Measurements from ENCODE around the gene RCOR1. TPM values are rescaled to one million over a fixed set of nuclear protein-coding genes. Genes with fewer than 3 reads are reported as not detected.
A peak's percentile ranks its signal among the peaks of the same experiment; 100 is the strongest.

Gene RCOR1
- total and polyA plus RNA-seq, 5 donors from 2014 or later = 0.40 to 28.1 (median 0.51) TPM

DNA sequence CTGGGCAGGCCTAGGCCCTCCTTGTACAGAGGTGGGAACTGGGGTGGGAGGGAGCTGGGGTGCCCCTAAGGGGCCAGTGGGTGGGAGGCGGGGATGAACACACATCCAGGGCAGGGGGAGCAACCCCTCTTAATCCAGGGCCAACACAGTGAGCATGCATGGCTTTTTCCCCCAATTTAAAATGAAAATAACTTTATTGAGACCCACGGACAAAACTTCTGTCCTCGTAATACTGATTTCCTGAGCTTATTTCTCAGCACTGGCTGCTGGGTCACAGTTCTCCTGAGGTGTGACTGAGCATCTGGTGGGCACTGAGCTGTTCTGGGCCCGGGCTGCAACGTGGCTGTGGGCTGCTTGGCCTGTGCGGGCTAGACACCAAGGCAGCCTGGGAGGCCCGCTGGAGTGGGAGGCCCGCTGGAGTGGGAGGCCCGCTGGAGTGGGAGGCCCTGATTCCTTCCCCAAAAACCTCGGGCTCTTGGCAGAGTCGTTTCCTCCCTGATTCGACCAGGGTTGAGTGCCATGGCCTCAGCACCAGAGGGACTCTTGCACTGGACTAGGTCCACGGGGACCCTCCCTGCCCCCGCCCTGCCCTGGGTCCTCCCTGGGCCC is 159.9 kb downstream of the RCOR1 start:
- Histone ChIP-seq H3K27ac (ENCODE audit: insufficient read depth, low read length, poor library complexity, severe bottlenecking) (no peak overlapping the region), H3K9me3 (ENCODE audit: control insufficient read depth in 2 of 2, low read length in 2 of 2) (no peaks in the 10 kb centered on the region), H3K4me3 (ENCODE audit: low read depth, low read length) (no peak overlapping the region), H3K36me3 (ENCODE audit: control insufficient read depth, insufficient read depth, low read length) (no peaks in the 10 kb centered on the region), H3K27me3 (ENCODE audit: control insufficient read depth, insufficient read depth, low read length) (no peaks in the 10 kb centered on the region), H3K4me1 (ENCODE audit: control insufficient read depth, insufficient read depth, low read length, poor library complexity, severe bottlenecking) (no peaks in the 10 kb centered on the region)
- H3K4me1 Mint-ChIP-seq = peaks cover 0 to 4% (median 0%) of the 10 kb centered on the region in 4 donors
- H3K27me3 Mint-ChIP-seq = no peaks in the 10 kb centered on the region
- H3K4me3 Mint-ChIP-seq = no peak overlapping the region
- no peak for ATAC-seq (ENCODE audit: low read depth in 2 of 2)
- H3K9me3 Mint-ChIP-seq = no peaks in the 10 kb centered on the region
- H3K36me3 Mint-ChIP-seq = no peaks in the 10 kb centered on the region
- no peak overlapping the region for H3K27ac Mint-ChIP-seq
- no peak for DNase-seq

DNA sequence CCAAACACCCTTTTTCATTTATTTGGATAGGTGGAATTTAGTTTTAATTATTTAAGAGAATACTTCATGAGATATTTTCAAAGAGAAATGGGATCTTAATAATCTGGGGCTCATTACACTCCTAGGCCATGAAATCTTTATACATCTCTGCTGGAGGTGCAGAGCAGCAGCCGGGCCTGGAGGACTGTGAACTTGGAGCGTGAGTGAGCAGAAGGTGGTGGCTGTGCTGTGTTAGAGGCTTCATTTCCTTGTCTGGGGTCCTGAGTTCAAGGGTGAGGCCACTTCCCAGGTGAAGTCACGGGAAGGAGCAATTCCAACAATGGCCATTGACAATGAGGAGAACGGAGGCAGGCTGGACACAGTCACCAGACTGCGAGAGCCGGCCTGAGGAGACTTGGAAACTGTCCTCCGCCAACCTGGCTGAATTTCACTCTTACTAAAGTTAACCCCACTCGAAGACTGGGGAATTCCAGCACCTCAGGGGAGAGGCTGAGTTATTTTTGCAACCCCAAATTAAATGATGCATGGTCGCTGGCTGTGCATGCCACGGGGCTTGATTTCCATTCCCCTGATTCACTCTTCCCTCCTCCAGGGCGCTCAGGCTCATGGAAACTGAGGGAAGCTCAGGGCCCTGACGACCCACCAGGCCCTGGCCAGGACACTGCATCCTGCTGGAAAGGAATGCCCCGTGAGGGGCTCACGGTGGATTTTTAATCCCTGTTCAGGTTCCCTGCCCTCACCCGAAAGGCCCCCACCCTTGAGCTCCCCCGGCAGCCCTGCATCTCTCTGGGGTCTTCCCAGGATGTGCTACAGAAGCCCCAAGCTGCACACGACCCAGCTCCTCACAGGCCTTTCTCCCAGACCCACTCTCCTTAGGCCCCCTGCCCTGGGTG is 162.2 kb downstream of the RCOR1 start:
- no peak overlapping the region for H3K27ac Mint-ChIP-seq
- no peaks in the 10 kb centered on the region for H3K4me1 ChIP-seq (ENCODE audit: control insufficient read depth, insufficient read depth, low read length, poor library complexity, severe bottlenecking)
- no peaks in the 10 kb centered on the region for H3K36me3 Mint-ChIP-seq
- no peak overlapping the region for H3K4me3 ChIP-seq (ENCODE audit: low read depth, low read length)
- H3K9me3 Mint-ChIP-seq = no peaks in the 10 kb centered on the region
- H3K4me1 Mint-ChIP-seq = peaks cover 0 to 4% (median 0%) of the 10 kb centered on the region in 4 donors
- H3K36me3 ChIP-seq (ENCODE audit: control insufficient read depth, insufficient read depth, low read length) = no peaks in the 10 kb centered on the region
- H3K27me3 ChIP-seq (ENCODE audit: control insufficient read depth, insufficient read depth, low read length) = no peaks in the 10 kb centered on the region
- H3K9me3 ChIP-seq (ENCODE audit: control insufficient read depth in 2 of 2, low read length in 2 of 2) = no peaks in the 10 kb centered on the region
- ATAC-seq (ENCODE audit: low read depth in 2 of 2) (peak in 1 of 2 donors; percentile 12), DNase-seq (no peak)
- no peaks in the 10 kb centered on the region for H3K27me3 Mint-ChIP-seq
- H3K4me3 Mint-ChIP-seq = no peak overlapping the region
- H3K27ac ChIP-seq (ENCODE audit: insufficient read depth, low read length, poor library complexity, severe bottlenecking) = no peak overlapping the region

DNA sequence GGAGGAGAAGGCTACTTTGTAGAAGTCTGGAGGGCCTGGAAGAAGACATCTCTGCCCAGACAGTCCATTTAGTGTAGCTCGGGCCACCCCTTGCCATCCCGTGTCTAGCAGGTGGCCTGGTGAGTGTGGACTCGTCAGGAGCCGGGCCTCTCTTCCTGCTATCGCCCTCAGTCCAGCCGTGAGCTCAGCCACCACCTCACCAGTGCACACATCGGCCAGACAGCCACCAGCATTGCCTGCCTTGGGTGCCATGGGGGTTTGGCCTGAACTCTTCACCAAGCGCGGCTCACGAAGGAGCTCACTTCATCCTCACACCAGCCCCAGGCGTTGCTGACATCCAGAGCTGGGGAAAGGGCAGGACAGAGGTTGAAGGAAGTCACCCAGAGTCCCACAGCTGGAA is 165.2 kb downstream of the RCOR1 start:
- Mint-ChIP-seq H3K4me3 (no peak overlapping the region), H3K27ac (no peak overlapping the region)
- H3K4me1 ChIP-seq (ENCODE audit: control insufficient read depth, insufficient read depth, low read length, poor library complexity, severe bottlenecking) = no peaks in the 10 kb centered on the region

DNA sequence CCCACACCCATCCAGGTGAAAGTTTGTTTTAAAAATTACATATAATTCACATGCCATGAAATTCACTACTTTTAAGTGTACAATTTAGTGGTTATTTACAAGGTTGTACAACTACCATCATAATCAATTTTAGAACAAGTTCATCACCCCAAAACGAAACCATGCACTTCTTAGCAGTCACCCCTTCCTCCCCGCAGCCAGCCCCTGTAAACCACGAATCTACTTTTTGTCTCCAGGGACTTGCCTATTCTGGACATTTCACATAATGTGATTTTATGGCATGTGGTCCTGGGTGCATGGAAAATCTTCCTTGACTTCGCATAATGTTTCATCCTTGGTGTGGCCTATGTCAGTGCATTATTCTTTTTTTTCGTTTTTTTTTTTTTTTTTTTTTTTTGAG is 165.6 kb downstream of the RCOR1 start:
- H3K27ac Mint-ChIP-seq = no peak overlapping the region
- no peak overlapping the region for H3K4me3 Mint-ChIP-seq
- H3K9me3 Mint-ChIP-seq = no peaks in the 10 kb centered on the region
- no peak for ATAC-seq (ENCODE audit: low read depth in 2 of 2)
- Histone ChIP-seq H3K9me3 (ENCODE audit: control insufficient read depth in 2 of 2, low read length in 2 of 2) (no peaks in the 10 kb centered on the region), H3K4me1 (ENCODE audit: control insufficient read depth, insufficient read depth, low read length, poor library complexity, severe bottlenecking) (no peaks in the 10 kb centered on the region), H3K4me3 (ENCODE audit: low read depth, low read length) (no peak overlapping the region), H3K36me3 (ENCODE audit: control insufficient read depth, insufficient read depth, low read length) (no peaks in the 10 kb centered on the region), H3K27ac (ENCODE audit: insufficient read depth, low read length, poor library complexity, severe bottlenecking) (no peak overlapping the region), H3K27me3 (ENCODE audit: control insufficient read depth, insufficient read depth, low read length) (no peaks in the 10 kb centered on the region)
- DNase-seq = no peak
- peaks cover 0 to 4% (median 0%) of the 10 kb centered on the region in 4 donors for H3K4me1 Mint-ChIP-seq
- no peaks in the 10 kb centered on the region for H3K36me3 Mint-ChIP-seq
- H3K27me3 Mint-ChIP-seq = no peaks in the 10 kb centered on the region

More for the DNA sequence above, 165.2 kb downstream of the RCOR1 start:
- Histone ChIP-seq H3K36me3 (ENCODE audit: control insufficient read depth, insufficient read depth, low read length) (no peaks in the 10 kb centered on the region), H3K4me3 (ENCODE audit: low read depth, low read length) (no peak overlapping the region), H3K27ac (ENCODE audit: insufficient read depth, low read length, poor library complexity, severe bottlenecking) (no peak overlapping the region), H3K27me3 (ENCODE audit: control insufficient read depth, insufficient read depth, low read length) (no peaks in the 10 kb centered on the region), H3K9me3 (ENCODE audit: control insufficient read depth in 2 of 2, low read length in 2 of 2) (no peaks in the 10 kb centered on the region)
- H3K36me3 Mint-ChIP-seq = no peaks in the 10 kb centered on the region
- no peak for ATAC-seq (ENCODE audit: low read depth in 2 of 2)
- no peaks in the 10 kb centered on the region for H3K9me3 Mint-ChIP-seq
- H3K27me3 Mint-ChIP-seq = no peaks in the 10 kb centered on the region
- peaks cover 0 to 4% (median 0%) of the 10 kb centered on the region in 4 donors for H3K4me1 Mint-ChIP-seq
- DNase-seq = no peak

DNA sequence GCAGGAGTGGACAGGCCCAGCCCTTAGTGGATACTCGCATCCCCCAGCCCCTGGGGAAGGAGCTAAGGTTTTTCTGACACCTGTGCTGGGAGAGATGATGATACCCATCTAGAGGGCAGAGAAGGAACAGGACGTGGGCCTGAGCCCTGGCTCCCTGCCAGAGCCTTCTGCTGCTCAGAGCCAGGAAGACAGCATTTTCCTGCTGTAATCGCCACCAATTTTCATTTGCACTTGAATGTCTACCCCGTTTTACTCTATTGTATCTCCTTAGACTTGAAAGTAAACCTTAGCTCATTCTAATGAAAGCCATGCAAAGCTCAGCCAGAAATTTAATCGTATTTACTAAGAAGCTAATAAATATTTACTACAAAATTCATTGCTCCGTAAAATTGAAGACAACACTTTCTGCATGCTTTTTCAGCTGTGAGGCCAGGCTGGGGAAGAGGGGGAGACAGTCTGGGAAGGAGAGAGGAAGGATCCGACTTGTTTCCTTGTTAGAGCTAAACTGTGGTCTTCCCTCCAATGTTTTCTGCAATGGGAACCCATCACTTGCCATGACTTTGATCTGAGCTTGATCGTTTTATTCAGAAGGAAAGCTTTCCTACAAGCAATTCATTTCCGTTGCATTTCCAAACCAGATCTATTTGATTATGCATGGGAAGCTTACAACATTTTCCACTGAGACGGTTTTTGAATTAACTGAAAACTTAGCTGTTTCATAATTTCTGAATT is 167.2 kb downstream of the RCOR1 start:
- H3K27me3 Mint-ChIP-seq = peaks cover 4% of the 10 kb centered on the region
- Histone ChIP-seq H3K27me3 (ENCODE audit: control insufficient read depth, insufficient read depth, low read length) (no peaks in the 10 kb centered on the region), H3K4me3 (ENCODE audit: low read depth, low read length) (no peak overlapping the region), H3K27ac (ENCODE audit: insufficient read depth, low read length, poor library complexity, severe bottlenecking) (no peak overlapping the region), H3K9me3 (ENCODE audit: control insufficient read depth in 2 of 2, low read length in 2 of 2) (no peaks in the 10 kb centered on the region), H3K36me3 (ENCODE audit: control insufficient read depth, insufficient read depth, low read length) (no peaks in the 10 kb centered on the region), H3K4me1 (ENCODE audit: control insufficient read depth, insufficient read depth, low read length, poor library complexity, severe bottlenecking) (no peaks in the 10 kb centered on the region)
- DNase-seq (no peak), ATAC-seq (ENCODE audit: low read depth in 2 of 2) (peak in 1 of 2 donors; percentile 16)
- H3K36me3 Mint-ChIP-seq = no peaks in the 10 kb centered on the region
- H3K9me3 Mint-ChIP-seq = no peaks in the 10 kb centered on the region
- H3K27ac Mint-ChIP-seq = peak overlapping the region in 1 of 3 donors; percentile 5
- H3K4me3 Mint-ChIP-seq = no peak overlapping the region
- no peaks in the 10 kb centered on the region for H3K4me1 Mint-ChIP-seq

DNA sequence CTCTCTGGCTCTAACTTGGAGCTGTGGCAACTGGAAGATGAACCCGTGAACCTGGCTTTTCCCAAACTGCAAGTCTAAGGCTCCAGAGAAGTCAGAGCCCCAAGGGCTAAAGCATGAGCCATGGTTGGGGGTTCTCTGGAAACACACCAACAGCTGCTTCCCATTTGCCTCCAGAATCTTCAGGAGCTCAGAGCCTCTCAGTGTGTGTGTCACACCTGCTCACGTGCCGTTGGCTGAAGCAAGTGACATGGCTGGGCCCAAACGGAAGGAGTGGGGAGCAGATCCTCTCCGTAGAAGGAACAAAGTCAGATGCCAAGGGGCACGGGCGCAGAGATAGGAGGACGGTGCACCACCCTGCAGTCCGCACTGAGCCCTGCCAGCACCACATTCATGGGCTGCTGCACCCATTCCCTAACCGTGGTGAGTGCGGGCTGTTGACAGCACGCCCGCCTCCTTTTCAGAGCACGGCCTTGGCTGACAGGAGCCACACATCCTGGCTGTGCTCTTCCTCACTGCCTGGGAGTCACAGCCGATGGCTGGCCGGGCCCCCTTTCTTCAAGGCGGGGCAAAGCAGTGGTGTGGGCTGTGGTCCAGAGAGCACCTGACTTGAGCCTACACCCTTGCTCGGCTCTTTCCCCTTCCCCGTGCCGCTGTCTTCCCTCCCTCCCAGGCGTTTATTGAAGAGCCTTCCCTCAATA is 168.2 kb downstream of the RCOR1 start:
- Histone ChIP-seq H3K9me3 (ENCODE audit: control insufficient read depth in 2 of 2, low read length in 2 of 2) (no peaks in the 10 kb centered on the region), H3K36me3 (ENCODE audit: control insufficient read depth, insufficient read depth, low read length) (no peaks in the 10 kb centered on the region), H3K27ac (ENCODE audit: insufficient read depth, low read length, poor library complexity, severe bottlenecking) (no peak overlapping the region), H3K27me3 (ENCODE audit: control insufficient read depth, insufficient read depth, low read length) (no peaks in the 10 kb centered on the region), H3K4me3 (ENCODE audit: low read depth, low read length) (no peak overlapping the region), H3K4me1 (ENCODE audit: control insufficient read depth, insufficient read depth, low read length, poor library complexity, severe bottlenecking) (no peaks in the 10 kb centered on the region)
- peaks cover 4% of the 10 kb centered on the region for H3K27me3 Mint-ChIP-seq
- H3K9me3 Mint-ChIP-seq = no peaks in the 10 kb centered on the region
- no peaks in the 10 kb centered on the region for H3K36me3 Mint-ChIP-seq
- no peak overlapping the region for H3K4me3 Mint-ChIP-seq
- H3K27ac Mint-ChIP-seq = no peak overlapping the region
- H3K4me1 Mint-ChIP-seq = no peaks in the 10 kb centered on the region
- ATAC-seq (ENCODE audit: low read depth in 2 of 2) (no peak), DNase-seq (no peak)

DNA sequence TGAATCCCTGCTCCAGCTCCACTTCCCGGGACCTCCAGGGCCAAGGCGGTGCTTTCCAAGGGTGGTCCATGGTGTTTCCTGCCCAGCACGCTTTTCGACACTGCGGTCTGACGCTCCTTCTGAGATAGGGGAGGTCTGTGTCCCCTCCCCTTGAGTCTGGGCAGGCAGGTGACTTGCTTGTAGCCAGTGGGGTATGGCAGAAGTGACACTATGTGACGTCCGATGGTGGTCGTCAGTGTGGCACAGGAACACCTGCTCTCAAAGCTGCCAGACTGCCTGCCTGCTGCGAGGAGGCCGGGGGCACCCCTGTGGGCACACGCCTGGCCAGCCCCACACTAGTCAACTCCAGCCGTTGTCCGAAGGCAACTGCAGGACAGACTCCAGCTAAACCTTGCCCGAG is 168.8 kb downstream of the RCOR1 start:
- H3K4me3 Mint-ChIP-seq = no peak overlapping the region
- DNase-seq (no peak), ATAC-seq (ENCODE audit: low read depth in 2 of 2) (no peak)
- no peaks in the 10 kb centered on the region for H3K36me3 ChIP-seq (ENCODE audit: control insufficient read depth, insufficient read depth, low read length)
- no peak overlapping the region for H3K27ac Mint-ChIP-seq
- H3K4me3 ChIP-seq (ENCODE audit: low read depth, low read length) = no peak overlapping the region
- no peaks in the 10 kb centered on the region for H3K9me3 ChIP-seq (ENCODE audit: control insufficient read depth in 2 of 2, low read length in 2 of 2)
- H3K4me1 Mint-ChIP-seq = no peaks in the 10 kb centered on the region
- H3K36me3 Mint-ChIP-seq = no peaks in the 10 kb centered on the region
- H3K27me3 ChIP-seq (ENCODE audit: control insufficient read depth, insufficient read depth, low read length) = no peaks in the 10 kb centered on the region
- H3K4me1 ChIP-seq (ENCODE audit: control insufficient read depth, insufficient read depth, low read length, poor library complexity, severe bottlenecking) = no peaks in the 10 kb centered on the region
- H3K27ac ChIP-seq (ENCODE audit: insufficient read depth, low read length, poor library complexity, severe bottlenecking) = no peak overlapping the region
- no peaks in the 10 kb centered on the region for H3K9me3 Mint-ChIP-seq
- peaks cover 4% of the 10 kb centered on the region for H3K27me3 Mint-ChIP-seq
